HepG2 (cell line): ENCODE data around the gene MPV17L2. TPM values are rescaled to one million over a fixed set of nuclear protein-coding genes. Genes with fewer than 3 reads are reported as not detected.
A peak's percentile ranks its signal among the peaks of the same experiment; 100 is the strongest.

Experiments used
- AGO2 ChIP-seq: fragments of 200-400 bp; formaldehyde crosslinking; optimal IDR thresholded peaks from 2 replicates; pipeline ENCODE3; 2017; ENCODE audit warnings: mild to moderate bottlenecking, low read depth, low read length, moderate library complexity
- AHR ChIP-seq: IDR thresholded peaks from 2 replicates; pipeline ENCODE4 v1.6.1; 2018; ENCODE audit warnings: missing genetic modification reagents, missing compliant biosample characterization
- CHD4 ChIP-seq: fragments of 200-600 bp; sonication (generic); IDR thresholded peaks from 2 replicates; pipeline ENCODE4 v1.7.0; 2017; ENCODE audit warnings: mild to moderate bottlenecking, low read length, borderline replicate concordance
- GFI1 ChIP-seq: sonication (generic); formaldehyde crosslinking; IDR thresholded peaks from 2 replicates; pipeline ENCODE4 v1.5.0; 2020; ENCODE audit warnings: missing genetic modification reagents, mild to moderate bottlenecking, borderline replicate concordance
- HCFC1 ChIP-seq: fragments of 150-350 bp; IDR thresholded peaks from 2 replicates; pipeline ENCODE4 v1.6.1; 2014; ENCODE audit warnings: low read depth, low read length
- HMG20B ChIP-seq: conservative IDR thresholded peaks from 2 replicates; pipeline ENCODE4 v1.6.1; 2016; ENCODE audit warnings: missing genetic modification reagents, missing compliant biosample characterization
- MIXL1 ChIP-seq: IDR thresholded peaks from 2 replicates; pipeline ENCODE4 v1.6.1; 2016
- NBN ChIP-seq: fragments of 450-650 bp; conservative IDR thresholded peaks from 2 replicates; pipeline ENCODE4 v1.6.1; 2017
- NR1H2 ChIP-seq: sonication (generic); formaldehyde crosslinking; IDR thresholded peaks from 2 replicates; pipeline ENCODE4 v1.8.1; 2022; ENCODE audit warnings: low read depth, missing genetic modification reagents, borderline replicate concordance
- POLR2G ChIP-seq: fragments of 200-400 bp; formaldehyde crosslinking; IDR thresholded peaks from 2 replicates; pipeline ENCODE4 v1.6.1; 2018; ENCODE audit warnings: mild to moderate bottlenecking, low read depth, low read length, moderate library complexity
- RARA ChIP-seq: IDR thresholded peaks from 2 replicates; pipeline ENCODE4 v1.6.1; 2016; ENCODE audit warnings: missing genetic modification reagents, missing compliant biosample characterization
- RBM39 ChIP-seq: fragments of 200-400 bp; formaldehyde crosslinking; IDR thresholded peaks from one replicate; pipeline ENCODE4 v1.6.1; 2018; ENCODE audit warnings: antibody characterized with exemption, mild to moderate bottlenecking, low read depth, low read length; ENCODE audit not compliant: poor library complexity, severe bottlenecking
- RORA ChIP-seq: sonication (generic); formaldehyde crosslinking; IDR thresholded peaks from 2 replicates; pipeline ENCODE4 v1.5.0; 2020; ENCODE audit warnings: mild to moderate bottlenecking, missing genetic modification reagents, moderate library complexity
- TCF7L2 ChIP-seq: IDR thresholded peaks from 2 replicates; pipeline ENCODE4 v1.6.1; 2011; ENCODE audit warnings: mild to moderate bottlenecking, low read depth, low read length, moderate library complexity
- THAP7 ChIP-seq: sonication (generic); formaldehyde crosslinking; IDR thresholded peaks from 2 replicates; pipeline ENCODE4 v1.8.1; 2023; ENCODE audit warnings: mild to moderate bottlenecking, missing genetic modification reagents
- UBTF ChIP-seq: sonication (generic); formaldehyde crosslinking; IDR thresholded peaks from 2 replicates; pipeline ENCODE4 v1.4.0; 2020; ENCODE audit warnings: mild to moderate bottlenecking, missing genetic modification reagents
- ZMYM3 ChIP-seq: sonication (generic); formaldehyde crosslinking; IDR thresholded peaks from 2 replicates; pipeline ENCODE4 v1.5.1; 2020; ENCODE audit warnings: mild to moderate bottlenecking, missing genetic modification reagents
- ZNF224 ChIP-seq: sonication (generic); formaldehyde crosslinking; IDR thresholded peaks from 2 replicates; pipeline ENCODE4 v1.5.0; 2020; ENCODE audit warnings: mild to moderate bottlenecking, missing genetic modification reagents
- ZNF282 ChIP-seq: fragments of 450-650 bp; IDR thresholded peaks from 2 replicates; pipeline ENCODE4 v1.6.1; 2018; ENCODE audit not compliant: partially characterized antibody
- ZNF292 ChIP-seq: sonication (generic); formaldehyde crosslinking; IDR thresholded peaks from 2 replicates; pipeline ENCODE4 v1.8.1; 2022; ENCODE audit warnings: mild to moderate bottlenecking, low read depth, missing genetic modification reagents, borderline replicate concordance
- ZNF451 ChIP-seq: sonication (generic); formaldehyde crosslinking; IDR thresholded peaks from 2 replicates; pipeline ENCODE4 v1.5.0; 2020; ENCODE audit warnings: mild to moderate bottlenecking, missing genetic modification reagents
- ZNF543 ChIP-seq: sonication (generic); formaldehyde crosslinking; IDR thresholded peaks from 2 replicates; pipeline ENCODE4 v1.4.0; 2020; ENCODE audit warnings: mild to moderate bottlenecking, missing genetic modification reagents
- ZNF639 ChIP-seq: conservative IDR thresholded peaks from 2 replicates; pipeline ENCODE4 v1.6.1; 2018; ENCODE audit warnings: missing genetic modification reagents
- ZNF672 ChIP-seq: sonication (generic); formaldehyde crosslinking; IDR thresholded peaks from 2 replicates; pipeline ENCODE4 v1.8.1; 2022; ENCODE audit warnings: missing genetic modification reagents
- ZNF740 ChIP-seq: sonication (generic); formaldehyde crosslinking; IDR thresholded peaks from 2 replicates; pipeline ENCODE4 v1.4.0; 2020; ENCODE audit warnings: missing genetic modification reagents
- ZNF761 ChIP-seq: sonication (generic); formaldehyde crosslinking; conservative IDR thresholded peaks from 2 replicates; pipeline ENCODE4 v1.4.0; 2020; ENCODE audit warnings: mild to moderate bottlenecking, missing genetic modification reagents
- ZNF780A ChIP-seq: sonication (generic); formaldehyde crosslinking; IDR thresholded peaks from 2 replicates; pipeline ENCODE4 v1.8.0; 2022; ENCODE audit warnings: mild to moderate bottlenecking, missing genetic modification reagents, moderate library complexity
- ZNF841 ChIP-seq: sonication (generic); formaldehyde crosslinking; IDR thresholded peaks from 2 replicates; pipeline ENCODE4 v1.8.1; 2023; ENCODE audit warnings: missing genetic modification reagents, borderline replicate concordance
- ZSCAN30 ChIP-seq: sonication (generic); formaldehyde crosslinking; IDR thresholded peaks from 2 replicates; pipeline ENCODE4 v1.5.0; 2020; ENCODE audit warnings: mild to moderate bottlenecking, missing genetic modification reagents
- polyA plus RNA-seq, 8 experiments: library from polyadenylated mRNA; depleted of rRNA in 3 of 8; stranded (reverse) in 7 of 8; unstranded in 1 of 8; fragments of >200 nt; fragmentation: Illumina TruSeq in 4 of 8; extraction: Trizol in 4 of 8; gene quantifications; 2 replicates each; pipeline versions ENCODE4 v1.2.1 to v1.2.3, GENCODE V29; 2011 to 2016; ENCODE audit warnings: low read depth in 4 of 8, missing spikeins in 1 of 8, mixed read lengths in 1 of 8; ENCODE audit not compliant: insufficient read depth in 1 of 8
- total RNA-seq, 5 experiments: library from RNA; depleted of rRNA; stranded (reverse); fragments of >200 nt; fragmentation: Illumina TruSeq; extraction: Trizol; gene quantifications; 2 replicates each; pipeline ENCODE4 v1.2.3, GENCODE V29; 2016; ENCODE audit warnings: low read depth in 1 of 5

Gene MPV17L2
- total and polyA plus RNA-seq, 2 of the 13 experiments (the other 11 are each of a cell fraction or from before 2014, with no cell fraction given), result 13.6 to 16.7 TPM

- TF ChIP-seq UBTF (CRISPR knock-in tag) (0 out of 2 replicates have a peak, but pooled peaks have one; percentile 44), ZNF740 (peak; percentile 89), ZNF282 (no peak), NR1H2 (CRISPR knock-in tag) (no peak), HMG20B (no peak), MIXL1 (no peak; the same call in 1 of the 2 replicates), ZNF543 (CRISPR knock-in tag) (0 out of 2 replicates have a peak, but pooled peaks have one; percentile 65), RARA (peak; percentile 47; the same call in 1 of the 2 replicates), AGO2 (no peak), ZNF224 (CRISPR knock-in tag) (no peak), CHD4 (peak; percentile 43; the same call in 1 of the 2 replicates), ZNF761 (CRISPR knock-in tag) (peak; percentile 78), ZMYM3 (CRISPR knock-in tag) (peak; percentile 89), ZNF841 (CRISPR knock-in tag) (no peak), ZNF292 (CRISPR knock-in tag) (no peak), RBM39 (peak; percentile 24), THAP7 (CRISPR knock-in tag) (no peak), ZNF451 (no peak), GFI1 (CRISPR knock-in tag) (peak; percentile 31; the same call in 1 of the 2 replicates), NBN (no peak), HCFC1 (no peak), ZNF639 (CRISPR knock-in tag) (no peak), ZSCAN30 (no peak), ZNF780A (CRISPR knock-in tag) (no peak), ZNF672 (CRISPR knock-in tag) (no peak), TCF7L2 (no peak), RORA (CRISPR knock-in tag) (no peak), POLR2G (no peak), AHR (0 out of 2 replicates have a peak, but pooled peaks have one; percentile 32)
Observed at GRCh38 chr19:18223860-18224524, 31.0 kb downstream of the MPV17L2 start (continued).
